22Rv1 (cell line): ENCODE results near the gene TGFBR2.
"Not testable (repeated sequence)": the region's sequence is repeated elsewhere in the genome, so short reads cannot be mapped to it uniquely, and the experiment has no call there.

ENCODE experiments used
- H3K27ac ChIP-seq: fragments of 450-650 bp; 2 replicates; pipeline ENCODE4 v1.5.1; 2017
- ZFX ChIP-seq: fragments of 450-650 bp; IDR thresholded peaks from 2 replicates; pipeline ENCODE4 v1.6.1; 2017; ENCODE audit warnings: antibody characterized with exemption, borderline replicate concordance
- TF ChIP-seq, protein P1 (sequence below): fragments of 450-650 bp; IDR thresholded peaks from 2 replicates; pipeline ENCODE4 v1.5.1; 2017; ENCODE audit warnings: mild to moderate bottlenecking

The TGFBR2 gene

DNA sequence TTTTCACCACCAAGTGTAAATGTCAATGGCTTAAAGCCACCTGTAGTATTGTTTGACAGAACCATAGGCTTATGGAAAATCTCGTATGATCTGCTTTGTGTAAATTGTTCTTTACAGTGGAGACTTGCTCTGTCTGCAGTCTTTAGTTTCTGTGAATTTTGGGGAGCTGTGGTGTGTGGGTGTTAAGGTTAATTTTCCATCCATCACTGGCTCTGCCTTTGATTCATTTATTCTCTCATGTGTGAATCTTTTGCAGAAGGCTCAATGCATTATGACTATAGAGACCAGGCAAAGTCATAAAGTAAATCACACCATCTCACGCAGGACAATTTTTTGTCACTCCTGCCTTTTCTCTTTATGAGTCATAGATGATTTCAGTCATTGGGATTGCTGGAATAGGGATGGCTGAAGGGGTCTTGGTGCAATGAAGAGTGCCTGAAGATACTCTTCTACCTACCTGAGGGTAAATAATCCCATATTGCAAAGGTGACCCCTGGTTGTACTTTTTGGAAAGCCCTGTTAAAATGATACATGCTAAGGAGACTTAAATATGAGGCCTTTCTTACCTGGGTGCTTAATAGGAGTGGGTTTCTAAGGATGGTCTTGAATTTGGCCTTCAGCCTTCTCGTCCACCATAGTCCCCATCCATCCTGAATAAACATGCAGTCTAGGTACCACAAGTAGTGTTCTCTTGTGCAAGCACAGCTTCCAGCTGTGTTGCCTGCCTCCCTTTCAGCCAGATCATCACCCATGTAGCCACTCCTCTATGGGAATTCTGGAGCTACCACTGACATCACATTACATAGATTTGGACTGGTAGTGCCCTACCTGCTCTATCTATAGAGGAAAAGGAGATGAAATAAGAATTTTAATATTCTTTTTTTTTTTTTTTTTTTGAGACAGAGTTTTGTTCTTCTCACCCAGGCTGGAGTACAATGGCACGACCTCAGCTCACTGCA is 14.3 kb downstream of the TGFBR2 start:
- TF ChIP-seq, protein P1, sequence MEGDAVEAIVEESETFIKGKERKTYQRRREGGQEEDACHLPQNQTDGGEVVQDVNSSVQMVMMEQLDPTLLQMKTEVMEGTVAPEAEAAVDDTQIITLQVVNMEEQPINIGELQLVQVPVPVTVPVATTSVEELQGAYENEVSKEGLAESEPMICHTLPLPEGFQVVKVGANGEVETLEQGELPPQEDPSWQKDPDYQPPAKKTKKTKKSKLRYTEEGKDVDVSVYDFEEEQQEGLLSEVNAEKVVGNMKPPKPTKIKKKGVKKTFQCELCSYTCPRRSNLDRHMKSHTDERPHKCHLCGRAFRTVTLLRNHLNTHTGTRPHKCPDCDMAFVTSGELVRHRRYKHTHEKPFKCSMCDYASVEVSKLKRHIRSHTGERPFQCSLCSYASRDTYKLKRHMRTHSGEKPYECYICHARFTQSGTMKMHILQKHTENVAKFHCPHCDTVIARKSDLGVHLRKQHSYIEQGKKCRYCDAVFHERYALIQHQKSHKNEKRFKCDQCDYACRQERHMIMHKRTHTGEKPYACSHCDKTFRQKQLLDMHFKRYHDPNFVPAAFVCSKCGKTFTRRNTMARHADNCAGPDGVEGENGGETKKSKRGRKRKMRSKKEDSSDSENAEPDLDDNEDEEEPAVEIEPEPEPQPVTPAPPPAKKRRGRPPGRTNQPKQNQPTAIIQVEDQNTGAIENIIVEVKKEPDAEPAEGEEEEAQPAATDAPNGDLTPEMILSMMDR = no peak
- no peak for TF ChIP-seq ZFX

GRCh38 chr3:30621576-30621975 is 15.2 kb downstream of the TGFBR2 start:
- no peak overlapping the region for H3K27ac ChIP-seq
- TF ChIP-seq ZFX = no peak
- TF ChIP-seq, protein P1 = no peak

More for the DNA sequence above, 14.3 kb downstream of the TGFBR2 start:
- no peak overlapping the region for H3K27ac ChIP-seq

DNA sequence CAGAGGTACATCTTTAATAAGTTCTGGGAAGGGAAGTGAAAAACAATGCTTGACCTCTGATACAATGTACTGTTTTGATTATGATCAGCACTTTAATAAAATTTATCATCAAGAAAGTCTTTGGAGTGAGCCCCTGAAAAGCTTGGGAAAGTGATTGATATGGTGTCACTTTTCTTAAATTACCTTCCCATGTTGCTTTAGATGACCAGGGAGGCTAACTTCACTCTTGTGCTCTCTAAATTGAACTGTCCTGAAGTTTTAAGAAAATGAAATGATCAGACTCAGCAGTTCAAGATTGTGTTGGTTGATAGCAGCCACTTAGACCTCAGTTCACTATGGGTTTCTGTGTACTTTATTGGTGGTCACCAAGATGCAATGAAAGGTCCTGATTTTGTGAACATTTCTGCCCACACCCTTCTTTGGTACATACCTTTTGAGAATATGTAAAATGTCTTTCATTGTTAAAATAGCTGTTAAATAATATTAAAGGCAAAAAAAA is 15.7 kb downstream of the TGFBR2 start:
- TF ChIP-seq, protein P1 = no peak
- H3K27ac ChIP-seq = no peak overlapping the region

DNA sequence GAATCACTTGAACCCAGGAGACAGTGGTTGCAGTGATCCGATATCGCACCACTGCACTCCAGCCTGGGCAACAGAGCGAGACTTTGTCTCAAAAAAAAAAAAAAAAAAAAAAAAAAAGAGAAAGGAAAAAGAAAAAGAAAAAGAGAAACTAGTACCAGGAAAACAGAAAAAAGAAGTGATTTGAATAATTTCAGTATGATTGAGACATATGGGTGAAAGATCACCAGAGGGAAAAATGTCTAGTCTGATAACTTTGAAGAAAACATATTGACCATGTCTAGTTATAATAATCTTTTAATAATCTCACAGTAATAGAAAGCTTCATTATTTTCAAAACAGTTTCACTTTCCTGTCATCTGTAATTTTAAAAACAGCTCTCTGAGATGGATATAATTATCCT is 16.4 kb downstream of the TGFBR2 start:
- no peak for TF ChIP-seq ZFX
- TF ChIP-seq, protein P1 = no peak
- H3K27ac ChIP-seq = no peak overlapping the region

- TF ChIP-seq ZFX = no peak
- TF ChIP-seq, protein P1 = no peak
- no peak overlapping the region for H3K27ac ChIP-seq
Measured at GRCh38 chr3:30623351-30623750, 16.9 kb downstream of the TGFBR2 start.

GRCh38 chr3:30624480-30624879 is 18.1 kb downstream of the TGFBR2 start:
- H3K27ac ChIP-seq = not testable (repeated sequence)

DNA sequence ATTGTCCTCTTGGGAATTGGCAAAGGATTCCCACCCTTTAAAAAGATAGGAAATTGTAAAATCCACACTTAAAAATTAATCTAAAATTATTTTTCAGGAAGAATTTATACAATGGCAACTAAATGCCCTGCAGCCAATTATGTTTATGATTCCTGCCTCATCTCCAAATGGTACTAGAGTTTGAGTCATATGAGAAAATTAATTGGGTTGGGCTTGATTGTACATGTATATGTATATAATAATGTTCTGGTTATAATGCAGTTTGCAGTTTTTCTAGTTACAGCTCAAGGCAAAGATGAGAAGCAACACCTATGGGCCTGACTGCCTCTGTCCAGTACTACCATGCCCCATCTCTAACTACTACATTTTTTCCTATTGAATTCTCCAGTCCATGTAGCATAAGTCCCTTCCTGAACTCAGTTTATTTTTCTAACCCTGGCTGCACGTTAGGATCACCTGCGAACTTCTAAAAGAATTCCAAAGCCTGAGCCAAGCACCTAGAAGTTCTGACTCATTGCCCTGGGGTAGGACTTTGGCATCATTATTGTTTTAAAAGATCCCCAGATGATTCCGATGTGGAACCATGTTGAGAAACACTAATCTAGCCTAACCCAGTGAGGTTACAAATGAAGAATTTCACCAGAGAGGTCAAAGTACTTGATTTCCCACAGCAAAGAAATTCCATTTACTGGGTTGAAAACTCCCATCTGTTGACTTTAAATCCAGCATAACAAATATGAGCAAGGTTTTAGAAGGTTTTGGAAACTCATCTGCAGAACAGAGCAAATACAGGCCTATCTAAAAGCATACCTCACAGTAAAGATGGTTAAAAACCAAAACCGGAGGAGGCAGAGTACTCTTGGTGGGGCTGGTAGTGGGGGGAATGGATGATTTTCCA is 19.4 kb downstream of the TGFBR2 start:
- no peak overlapping the region for H3K27ac ChIP-seq
- no peak for TF ChIP-seq ZFX
- TF ChIP-seq, protein P1 = no peak
